HCEC 1CT (cell line): ENCODE measurements around the gene SH3RF1.
A peak's percentile ranks its signal among the peaks of the same experiment; 100 is the strongest.

Source experiments
- DNase-seq: peaks from one replicate; pipeline ENCODE4 v3.0.0-alpha.2; 2017

Gene SH3RF1

GRCh38 chr4:169124661-169125060, 146.1 kb downstream of the SH3RF1 start:
- DNase-seq = no peak

GRCh38 chr4:169122422-169122821, 148.3 kb downstream of the SH3RF1 start:
- DNase-seq = no peak

GRCh38 chr4:169121861-169122382, 148.8 kb downstream of the SH3RF1 start:
- no peak for DNase-seq

GRCh38 chr4:169120624-169121023, 150.1 kb downstream of the SH3RF1 start:
- no peak for DNase-seq

GRCh38 chr4:169119536-169119935, 151.2 kb downstream of the SH3RF1 start:
- no peak for DNase-seq

- DNase-seq = peak; percentile 50
Measured at GRCh38 chr4:169117591-169118081, 153.1 kb downstream of the SH3RF1 start.

GRCh38 chr4:169116270-169116901, 154.4 kb downstream of the SH3RF1 start:
- no peak for DNase-seq

GRCh38 chr4:169115897-169116254, 154.9 kb downstream of the SH3RF1 start:
- DNase-seq = peak; percentile 84

GRCh38 chr4:169115144-169115896, 155.4 kb downstream of the SH3RF1 start:
- DNase-seq = no peak

- no peak for DNase-seq
Measured at GRCh38 chr4:169114341-169114974, 156.3 kb downstream of the SH3RF1 start.

- no peak for DNase-seq
Measured at GRCh38 chr4:169110633-169111032, 160.1 kb downstream of the SH3RF1 start.

- no peak for DNase-seq
Measured at GRCh38 chr4:169109035-169109675, 161.6 kb downstream of the SH3RF1 start.

- DNase-seq = no peak
Measured at GRCh38 chr4:169108303-169108702, 162.5 kb downstream of the SH3RF1 start.

- no peak for DNase-seq
Measured at GRCh38 chr4:169107528-169107927, 163.2 kb downstream of the SH3RF1 start.

- no peak for DNase-seq
Measured at GRCh38 chr4:169106696-169107229, 164.0 kb downstream of the SH3RF1 start.

GRCh38 chr4:169105620-169106019, 165.1 kb downstream of the SH3RF1 start:
- no peak for DNase-seq

- no peak for DNase-seq
Measured at GRCh38 chr4:169103966-169104412, 166.8 kb downstream of the SH3RF1 start.

- no peak for DNase-seq
Measured at GRCh38 chr4:169102026-169102425, 168.7 kb downstream of the SH3RF1 start.

GRCh38 chr4:169100670-169101101, 170.1 kb downstream of the SH3RF1 start:
- no peak for DNase-seq

GRCh38 chr4:169099771-169100180, 171.0 kb downstream of the SH3RF1 start:
- no peak for DNase-seq

GRCh38 chr4:169098969-169099690, 171.6 kb downstream of the SH3RF1 start:
- DNase-seq = no peak

GRCh38 chr4:169098532-169098931, 172.2 kb downstream of the SH3RF1 start:
- no peak for DNase-seq
